Measurements from ENCODE around the gene PLLP.
A peak's percentile ranks its signal among the peaks of the same experiment; 100 is the strongest.

PLLP gene

GRCh38 chr16:57252148-57252721 is 32.2 kb downstream of the PLLP start:
- no peak for DNase-seq

DNA sequence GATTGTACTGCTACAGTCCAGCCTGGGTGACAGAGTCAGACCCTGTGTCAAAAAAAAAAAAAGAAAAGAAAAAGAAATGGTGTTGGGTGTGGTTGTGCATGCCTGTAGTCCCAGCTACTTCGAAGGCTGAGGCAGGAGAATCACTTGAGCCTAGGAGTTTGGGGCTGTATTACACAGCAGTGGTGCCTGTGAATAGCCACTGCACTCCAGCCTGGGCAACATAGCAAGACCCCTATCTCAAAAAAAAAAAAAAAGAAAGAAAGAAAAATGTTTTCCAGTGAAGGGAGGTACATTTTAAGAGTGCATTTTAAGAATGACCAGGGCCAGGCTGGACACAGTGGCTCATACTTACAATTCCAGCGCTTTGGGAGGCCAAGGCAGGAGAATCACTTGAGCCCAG is 33.1 kb downstream of the PLLP start:
- no peak for DNase-seq

DNA sequence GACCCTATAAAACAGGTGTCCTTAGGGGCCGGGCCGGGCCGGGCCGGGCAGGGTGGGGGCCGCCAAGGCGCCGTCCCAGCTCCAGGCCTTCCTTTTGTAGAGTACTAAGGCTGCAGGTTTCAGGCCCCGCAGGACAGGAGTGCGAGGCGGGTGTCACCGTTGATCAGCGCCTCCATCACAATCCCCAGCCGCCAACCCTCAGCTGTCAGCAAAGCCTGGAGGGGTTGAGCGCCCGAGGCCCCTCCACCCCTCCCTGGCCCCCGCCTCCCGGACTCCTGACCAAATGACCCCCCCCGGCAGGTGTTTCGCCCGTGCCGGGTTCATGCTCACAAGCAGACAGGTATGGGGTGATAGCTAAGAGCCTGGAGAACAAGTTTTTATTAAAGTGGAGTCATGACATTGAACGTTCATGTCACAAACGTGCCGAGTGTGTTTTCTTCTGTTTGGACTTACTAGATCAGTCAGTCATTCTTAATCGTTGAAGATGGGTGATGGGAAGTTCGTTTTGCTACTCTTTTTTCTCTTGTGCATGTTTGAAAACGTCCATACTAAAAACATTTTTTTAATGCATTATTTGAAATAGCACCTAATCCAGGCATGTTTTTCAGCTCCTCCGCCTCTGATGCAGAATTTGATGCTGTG is 38.9 kb downstream of the PLLP start:
- DNase-seq, result no peak

DNA sequence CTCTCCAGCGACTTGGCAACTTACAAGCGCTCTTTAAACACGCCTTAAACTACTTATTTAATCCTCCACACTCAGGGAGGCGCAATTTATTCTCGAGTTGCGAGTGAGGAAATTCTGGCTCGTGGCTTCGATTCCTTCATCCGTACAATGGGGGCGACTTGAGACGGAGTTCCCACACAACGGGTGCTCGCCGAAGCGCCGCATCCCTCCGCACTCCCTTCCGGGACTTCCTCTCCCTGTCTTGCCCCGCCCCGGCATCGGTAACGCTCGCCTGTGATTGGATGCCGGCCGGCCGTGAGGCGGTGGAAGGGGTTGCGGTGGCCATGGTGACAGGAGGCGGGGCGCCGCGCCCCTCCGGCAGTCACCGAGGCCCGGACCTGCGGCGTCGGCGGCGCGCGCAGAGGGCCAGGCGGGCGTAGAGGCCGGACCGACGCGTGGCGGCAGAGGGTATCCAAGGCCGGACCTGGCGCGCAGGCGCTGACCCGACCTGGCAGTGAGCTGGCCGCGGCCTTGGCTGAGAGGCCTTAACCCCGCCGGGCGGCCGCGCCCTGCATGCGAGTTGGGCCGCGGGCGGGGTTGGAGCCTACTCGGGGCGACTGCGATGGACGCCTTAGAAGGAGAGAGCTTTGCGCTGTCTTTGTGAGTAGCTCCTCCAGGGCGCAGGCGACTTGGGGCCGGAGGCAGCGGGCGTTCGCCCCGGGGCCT is 39.6 kb downstream of the PLLP start, which contains the start of gene ARL2BP:
Gene ARL2BP, plus strand, starts transcription at position 493 of the 705 bp plus-strand sequence. Its CDS starts 109 bp downstream, at position 602.
- DNase-seq, result peak; percentile 97

- no peak for DNase-seq
Observed at GRCh38 chr16:57244463-57244766, 40.1 kb downstream of the PLLP start.

DNA sequence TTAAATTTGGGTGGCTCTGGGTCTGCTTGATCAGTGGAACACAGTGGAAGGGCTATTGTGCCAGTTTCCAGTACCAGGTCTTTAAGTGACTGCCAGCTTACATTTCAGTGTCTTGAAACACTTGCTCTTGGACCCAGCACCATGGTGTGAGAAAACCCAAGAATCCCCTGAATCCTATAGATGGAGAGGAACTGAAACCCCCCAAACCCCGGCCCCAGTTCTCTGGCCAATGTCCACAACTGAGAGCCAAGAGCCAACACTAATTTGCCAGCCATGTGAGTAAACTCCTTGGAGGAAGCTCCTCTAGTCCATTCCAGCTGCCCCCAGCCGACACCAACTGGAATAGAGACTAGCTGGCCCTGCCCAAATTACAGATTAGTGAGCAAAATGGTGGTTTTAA is 41.8 kb downstream of the PLLP start:
- DNase-seq, result no peak

DNA sequence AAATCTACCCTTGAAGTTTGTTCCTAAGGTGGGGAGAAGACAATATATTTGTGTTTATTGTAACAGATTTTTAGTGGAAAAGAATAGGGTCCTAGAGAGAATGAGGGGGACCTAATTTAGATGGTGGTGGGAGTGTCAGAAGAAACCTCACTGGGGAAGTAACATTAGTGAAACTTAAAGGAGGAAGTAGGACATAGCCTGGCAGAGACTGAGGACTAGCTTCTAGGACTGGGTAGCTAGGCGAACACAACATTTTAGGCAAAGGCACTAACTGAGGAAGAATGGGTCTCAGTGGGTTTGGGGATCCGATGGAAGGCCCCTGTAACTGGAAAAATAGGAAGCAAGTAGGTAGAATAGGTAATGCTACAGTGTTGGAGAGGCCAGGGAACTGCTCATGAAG is 43.6 kb downstream of the PLLP start:
- DNase-seq, result no peak

GRCh38 chr16:57239107-57239506 is 45.4 kb downstream of the PLLP start:
- DNase-seq, result no peak

GRCh38 chr16:57238682-57239081 is 45.8 kb downstream of the PLLP start:
- DNase-seq, result no peak

GRCh38 chr16:57236022-57236350 is 48.5 kb downstream of the PLLP start:
- DNase-seq, result no peak

GRCh38 chr16:57235128-57236021 is 49.1 kb downstream of the PLLP start:
- no peak for DNase-seq

GRCh38 chr16:57234707-57235092 is 49.8 kb downstream of the PLLP start:
- DNase-seq, result no peak

DNA sequence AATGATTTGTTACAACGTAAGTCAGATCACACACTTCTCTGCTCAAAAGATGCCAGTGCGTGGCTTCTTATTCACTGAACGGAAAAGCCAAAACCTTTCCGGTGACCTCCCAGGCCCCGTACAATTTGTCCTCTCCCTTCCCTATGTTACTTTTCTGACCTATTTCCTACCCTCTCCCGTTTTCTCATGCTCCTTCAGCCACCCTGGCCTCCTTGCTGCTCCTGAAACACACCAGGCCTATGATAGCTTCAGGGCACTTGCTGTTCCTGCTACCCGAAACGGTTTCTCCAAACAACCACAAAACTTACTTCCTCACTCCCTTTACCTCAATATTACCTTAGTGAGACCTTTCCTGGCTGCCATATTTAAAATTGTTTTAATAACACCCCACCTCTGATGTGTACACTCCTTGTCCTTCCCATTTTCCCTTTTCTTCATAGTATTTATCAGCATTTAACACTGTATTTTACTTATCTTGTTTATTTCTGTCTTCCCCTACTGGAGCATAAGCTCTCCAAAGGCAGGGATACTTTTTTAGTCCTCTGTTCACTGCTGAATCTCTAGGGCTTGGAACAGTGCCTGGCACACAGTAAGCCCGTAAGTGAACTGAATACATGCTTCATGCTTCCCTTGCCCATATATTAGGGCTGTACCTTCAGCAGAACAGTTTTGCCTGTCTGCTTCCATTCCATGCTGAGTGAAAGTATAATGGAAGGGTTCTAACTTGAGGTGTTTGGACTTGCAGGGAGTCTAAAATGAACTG is 50.3 kb downstream of the PLLP start:
- DNase-seq, result no peak

GRCh38 chr16:57231821-57232350 is 52.6 kb downstream of the PLLP start:
- DNase-seq, result no peak

DNA sequence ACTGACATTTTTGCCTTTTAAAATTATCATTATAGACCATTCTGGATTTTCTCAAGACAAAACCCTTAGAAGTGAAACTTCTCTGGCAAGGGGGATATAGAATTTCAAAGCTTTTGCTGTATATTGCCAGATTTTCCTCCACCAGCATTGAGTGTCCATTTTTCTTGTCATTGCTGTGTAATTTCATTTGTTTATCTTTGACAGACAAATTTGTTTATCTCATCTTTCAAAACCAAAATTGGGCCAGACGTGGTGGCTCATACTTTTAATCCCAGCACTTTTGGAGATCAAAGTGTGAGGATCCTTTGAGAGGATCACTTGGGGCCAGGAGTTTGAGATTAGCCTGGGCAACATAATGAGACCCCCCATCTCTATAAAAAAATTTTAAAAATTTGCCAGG is 55.4 kb downstream of the PLLP start:
- no peak for DNase-seq

- DNase-seq, result no peak
Observed at GRCh38 chr16:57226701-57227621, 57.5 kb downstream of the PLLP start.

- no peak for DNase-seq
Observed at GRCh38 chr16:57225978-57226377, 58.5 kb downstream of the PLLP start.

GRCh38 chr16:57224651-57225335 is 59.7 kb downstream of the PLLP start:
- DNase-seq, result no peak

GRCh38 chr16:57223057-57223456 is 61.4 kb downstream of the PLLP start:
- DNase-seq, result no peak

DNA sequence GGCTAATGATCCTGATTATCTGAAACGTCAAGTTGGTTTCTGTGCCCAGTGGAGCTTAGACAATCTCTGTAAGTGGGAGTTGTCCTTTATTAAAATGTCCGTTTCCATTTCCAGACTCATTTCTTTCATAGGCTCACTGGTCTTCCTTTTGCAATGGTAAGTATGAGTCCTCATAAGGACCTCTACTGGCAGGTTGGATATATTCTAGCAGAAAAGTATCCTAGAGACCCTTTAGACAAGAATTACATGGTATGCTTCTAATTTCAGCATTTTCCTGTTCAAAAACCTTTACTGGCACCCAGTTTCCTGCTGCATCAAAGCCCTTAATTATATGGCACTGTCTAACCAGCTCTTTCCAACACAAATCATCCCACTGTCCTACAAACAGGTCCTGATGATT is 67.5 kb downstream of the PLLP start:
- no peak for DNase-seq

GRCh38 chr16:57213462-57213861 is 71.0 kb downstream of the PLLP start:
- DNase-seq, result no peak

Measured in activated T-cell treated with anti-CD3 and anti-CD28 coated beads, Interleukin-2, amount 50 U/mL, for 1 hour (primary cell).